GM19099 (cell line): ENCODE data around the gene AGAP1.

Experiments
- POLR2A ChIP-seq: IDR thresholded peaks from 3 replicates; pipeline ENCODE4 v1.6.1; 2011; ENCODE audit warnings: low read depth; ENCODE audit not compliant: insufficient read length; ENCODE audit errors: extremely low read depth

AGAP1 gene

GRCh38 chr2:235692076-235692475 lies 198.2 kb downstream of the AGAP1 start:
- TF ChIP-seq POLR2A: no peak

DNA sequence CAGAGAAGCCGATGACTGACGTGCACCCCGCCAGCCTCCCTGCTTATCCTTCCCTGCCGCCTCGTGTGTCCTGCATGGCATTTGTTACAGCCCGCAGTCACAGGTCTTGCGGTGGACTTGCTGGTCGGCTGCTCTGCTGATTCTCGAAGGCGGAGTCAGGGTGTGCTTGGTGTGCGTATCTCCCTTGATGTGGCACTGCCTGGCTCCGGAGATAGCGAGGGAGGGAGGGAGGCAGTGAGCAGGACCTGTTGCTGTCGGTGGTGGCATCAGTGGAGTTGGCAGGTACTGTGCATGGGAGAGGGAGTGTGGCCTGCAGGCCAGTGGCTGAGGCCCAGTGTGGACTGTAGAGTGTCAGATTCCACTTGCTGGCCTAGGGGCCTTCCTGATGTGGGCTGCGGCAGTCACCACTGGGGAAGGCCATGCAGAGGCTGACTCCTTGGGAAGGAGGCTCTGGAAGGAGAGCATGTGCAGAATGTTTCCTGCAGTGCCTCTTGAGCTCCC lies 198.9 kb downstream of the AGAP1 start:
- no peak for TF ChIP-seq POLR2A

- no peak for TF ChIP-seq POLR2A
Observed at GRCh38 chr2:235693279-235693678, 199.4 kb downstream of the AGAP1 start.

DNA sequence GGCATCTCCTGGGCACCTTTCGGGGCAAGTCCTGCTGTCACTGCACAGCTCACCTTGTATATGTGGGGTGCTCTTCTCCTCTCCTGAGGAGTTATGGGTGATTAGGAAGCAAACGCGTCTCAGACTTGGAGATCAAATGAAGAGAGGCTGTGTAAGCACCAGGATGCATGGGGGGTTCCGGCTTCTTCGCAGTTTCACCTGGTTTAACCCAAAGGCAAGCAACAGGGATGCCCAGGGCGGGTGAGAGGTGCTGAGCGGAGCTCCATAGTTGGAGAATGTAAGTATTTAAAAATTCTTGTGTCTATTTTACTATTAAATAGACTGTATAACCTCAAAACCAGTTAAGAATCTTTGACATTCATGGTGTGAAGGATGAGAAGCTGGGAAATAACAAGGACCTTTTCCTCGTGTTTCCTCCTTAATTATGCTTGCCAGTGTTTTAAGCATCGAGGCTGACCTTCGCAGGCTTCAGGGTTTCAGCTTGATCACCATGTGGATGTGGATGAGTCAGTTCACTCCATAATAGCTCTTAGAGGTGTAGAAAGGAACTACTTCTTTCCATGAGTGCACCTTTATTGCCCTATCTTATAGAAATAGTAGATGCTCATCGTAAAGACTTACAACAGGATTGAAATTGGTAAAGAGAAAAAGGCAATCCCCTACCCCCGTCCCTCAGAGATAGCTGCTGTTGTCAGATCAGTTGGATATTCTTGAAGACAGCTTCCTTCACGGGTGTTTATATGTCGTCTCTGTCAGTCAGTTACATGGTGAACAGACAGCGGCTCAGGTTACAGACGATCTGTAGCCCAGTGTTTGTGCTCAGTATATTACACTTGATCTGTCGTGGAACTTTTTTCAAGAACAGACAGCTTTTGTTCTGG lies 201.1 kb downstream of the AGAP1 start:
- TF ChIP-seq POLR2A: no peak

DNA sequence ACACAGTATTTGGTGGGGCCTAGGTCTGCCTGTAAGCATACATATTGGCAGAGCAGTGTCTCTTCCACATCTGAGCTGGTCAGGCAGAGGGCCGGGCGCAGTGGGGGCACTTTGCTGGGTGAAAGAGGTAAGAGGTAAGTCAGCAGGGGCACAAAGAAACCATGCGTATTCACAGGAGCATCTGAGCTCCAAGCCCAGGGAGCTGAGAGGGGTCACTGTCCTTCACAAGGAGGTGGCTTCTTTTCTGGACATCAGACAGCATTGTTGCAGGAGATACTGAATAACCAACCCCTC lies 201.7 kb downstream of the AGAP1 start:
- no peak for TF ChIP-seq POLR2A

DNA sequence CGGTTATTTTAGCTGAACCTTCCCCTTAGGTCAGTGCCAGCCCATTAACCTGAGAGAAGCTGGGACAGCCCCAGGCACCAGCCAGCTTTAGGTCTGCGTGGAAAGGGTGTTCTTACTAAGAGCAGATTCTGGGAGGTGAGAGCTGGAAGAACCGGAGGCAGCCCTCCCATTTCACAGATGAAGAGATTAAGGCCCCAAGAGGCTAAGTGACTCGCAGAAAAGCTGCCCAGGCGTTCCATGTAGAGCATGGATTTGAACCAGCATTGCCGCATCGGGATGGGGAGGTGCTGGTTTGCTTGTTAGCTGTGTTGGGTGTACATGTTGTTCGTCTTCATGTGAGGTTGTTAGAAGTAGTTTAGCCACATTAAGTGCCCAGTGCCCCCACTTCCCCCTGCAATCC lies 203.2 kb downstream of the AGAP1 start:
- no peak for TF ChIP-seq POLR2A

- TF ChIP-seq POLR2A: no peak
Observed at GRCh38 chr2:235698028-235698427, 204.2 kb downstream of the AGAP1 start.

DNA sequence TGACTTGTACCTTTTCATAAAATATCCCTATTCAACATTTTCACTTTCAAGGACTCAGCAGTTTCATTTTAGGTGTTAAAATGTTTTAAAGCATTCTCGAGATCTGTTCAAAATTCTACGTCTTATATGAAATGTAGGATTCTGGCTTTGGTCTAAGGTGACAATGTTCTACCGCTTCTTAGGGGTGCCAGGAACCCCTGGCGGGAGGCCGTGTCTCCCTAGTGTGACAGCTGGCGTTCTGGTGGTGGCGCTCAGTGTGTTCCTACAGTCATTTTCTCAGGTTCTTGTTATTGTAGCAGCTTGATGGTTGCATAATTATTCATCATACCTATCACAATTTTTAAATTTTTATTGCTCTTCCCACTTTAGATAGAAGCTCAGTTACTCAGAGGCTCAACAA lies 204.6 kb downstream of the AGAP1 start:
- TF ChIP-seq POLR2A: no peak

DNA sequence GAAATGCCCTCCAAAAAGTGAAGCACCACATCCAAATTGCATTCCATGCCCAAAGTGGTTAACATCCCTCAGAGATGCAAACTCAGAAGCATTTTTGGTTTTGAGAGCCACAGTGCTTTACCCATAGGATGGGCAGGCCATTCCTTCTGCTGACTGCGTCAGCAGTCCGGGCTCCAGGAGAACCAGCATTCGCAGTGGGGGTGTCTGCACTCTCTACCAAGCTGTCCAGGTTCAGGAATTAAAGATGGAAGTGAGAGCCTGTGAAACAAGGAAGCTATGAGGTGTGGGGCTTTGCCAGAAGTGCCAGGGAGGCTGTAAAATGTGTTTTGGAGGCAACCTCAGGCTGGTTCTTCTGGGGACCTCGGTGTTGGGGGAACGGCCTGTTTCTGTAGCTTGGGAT lies 205.7 kb downstream of the AGAP1 start:
- no peak for TF ChIP-seq POLR2A

- TF ChIP-seq POLR2A: no peak
Observed at GRCh38 chr2:235701206-235701981, 207.6 kb downstream of the AGAP1 start.

GRCh38 chr2:235702186-235702585 lies 208.3 kb downstream of the AGAP1 start:
- no peak for TF ChIP-seq POLR2A

DNA sequence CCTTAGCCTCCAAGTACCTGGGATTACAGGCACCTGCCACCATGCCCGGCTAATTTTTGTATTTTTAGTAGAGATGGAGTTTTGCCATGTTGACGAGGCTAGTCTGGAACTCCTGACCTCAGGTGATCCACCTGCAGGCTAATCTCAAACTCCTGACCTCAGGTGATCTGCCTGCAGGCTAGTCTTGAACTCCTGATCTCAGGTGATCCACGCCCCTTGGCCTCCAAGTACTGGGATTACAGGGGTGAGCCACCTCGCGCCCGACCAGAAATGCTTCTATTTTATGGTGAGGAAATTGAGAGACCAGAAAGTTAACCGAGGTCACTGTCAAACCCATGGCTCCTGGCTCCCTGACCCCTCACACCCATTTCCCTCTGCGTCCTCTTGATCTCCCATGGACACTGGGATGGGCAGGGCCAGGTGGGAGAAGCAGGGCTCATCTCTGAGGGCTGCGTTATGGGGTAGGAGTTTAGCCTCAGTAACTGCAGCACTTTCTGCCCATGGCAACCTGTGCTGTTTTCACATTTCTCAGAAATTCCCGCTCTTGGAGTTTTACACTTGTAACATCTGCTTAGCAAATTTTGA lies 210.0 kb downstream of the AGAP1 start:
- TF ChIP-seq POLR2A: no peak

DNA sequence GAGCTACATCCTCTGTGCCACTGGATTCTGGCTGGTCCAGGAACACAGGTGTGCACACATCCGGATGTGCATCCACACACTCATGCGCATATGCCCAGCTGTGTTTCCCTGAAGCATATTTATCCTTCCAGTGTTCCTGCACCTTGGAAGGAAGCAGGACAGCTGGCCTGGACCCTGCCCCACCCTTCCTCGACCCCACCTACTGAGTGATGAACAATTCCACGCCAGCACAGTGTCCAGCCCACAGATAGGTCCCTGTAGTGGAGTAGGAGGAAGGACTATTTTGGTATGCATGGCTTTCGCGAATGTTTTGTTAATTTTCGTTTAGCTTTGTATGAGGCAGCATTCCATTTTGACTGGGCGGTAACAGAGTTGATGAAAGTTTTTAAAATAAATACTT lies 211.5 kb downstream of the AGAP1 start:
- TF ChIP-seq POLR2A: no peak

DNA sequence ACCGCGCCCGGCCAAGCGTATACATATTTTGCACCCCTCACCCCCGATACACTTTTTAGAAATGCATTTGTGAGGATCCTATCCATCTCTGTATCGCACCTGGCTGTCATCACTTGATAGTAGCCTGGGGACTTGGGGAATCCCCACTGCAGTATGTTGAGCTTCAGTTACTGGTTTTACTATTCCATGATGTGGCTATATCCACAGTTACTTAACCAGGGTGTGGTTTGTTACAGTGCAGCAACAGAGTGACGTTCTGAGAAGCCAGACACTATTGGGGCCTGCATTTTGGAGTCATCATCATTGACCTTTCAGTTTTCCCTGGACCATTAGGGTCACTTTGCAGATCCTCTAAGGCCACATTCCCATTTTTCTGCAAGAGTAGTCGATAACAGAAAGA lies 212.7 kb downstream of the AGAP1 start:
- TF ChIP-seq POLR2A: no peak

- TF ChIP-seq POLR2A: no peak
Observed at GRCh38 chr2:235707411-235708096, 213.7 kb downstream of the AGAP1 start.

- TF ChIP-seq POLR2A: no peak
Observed at GRCh38 chr2:235709124-235709813, 215.4 kb downstream of the AGAP1 start.
